ENCODE results near the gene LMOD3.

The LMOD3 gene

DNA sequence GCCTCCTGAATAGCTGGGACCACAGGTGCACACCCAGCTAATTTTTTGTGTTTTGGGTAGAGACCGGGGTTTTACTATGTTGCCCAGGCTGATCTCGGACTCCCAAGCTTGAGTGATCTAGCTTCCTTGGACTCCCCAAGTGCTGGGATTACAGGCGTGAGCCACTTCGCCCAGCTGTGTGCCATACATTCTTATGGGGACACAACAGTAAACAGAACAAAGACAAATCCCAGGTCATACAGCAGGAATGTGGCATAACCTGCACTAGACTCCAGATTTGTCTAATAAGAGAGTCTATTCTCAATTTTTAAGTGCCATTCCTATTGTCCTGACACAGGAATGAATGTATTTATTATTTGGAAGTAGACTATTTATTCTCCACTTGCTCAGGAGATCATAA is 20.0 kb downstream of the LMOD3 start:
- Histone ChIP-seq H3K9ac (no peak overlapping the region), H3K4me3 (ENCODE audit: low read depth, low read length) (no peak overlapping the region), H3K36me3 (ENCODE audit: control insufficient read depth, insufficient read depth, low read length) (no peaks in the 10 kb centered on the region), H3K9me3 (ENCODE audit: control insufficient read depth, low read length) (no peaks in the 10 kb centered on the region), H3K27ac (no peak overlapping the region), H3K79me2 (peaks cover 27% of the 10 kb centered on the region), H2AFZ (no peak overlapping the region), H3K4me2 (ENCODE audit: low read length) (no peak overlapping the region), H3K27me3 (ENCODE audit: control insufficient read depth, insufficient read depth, low read length) (no peaks in the 10 kb centered on the region), H3K4me1 (peaks cover 3% of the 10 kb centered on the region)
- TF ChIP-seq, protein P1, sequence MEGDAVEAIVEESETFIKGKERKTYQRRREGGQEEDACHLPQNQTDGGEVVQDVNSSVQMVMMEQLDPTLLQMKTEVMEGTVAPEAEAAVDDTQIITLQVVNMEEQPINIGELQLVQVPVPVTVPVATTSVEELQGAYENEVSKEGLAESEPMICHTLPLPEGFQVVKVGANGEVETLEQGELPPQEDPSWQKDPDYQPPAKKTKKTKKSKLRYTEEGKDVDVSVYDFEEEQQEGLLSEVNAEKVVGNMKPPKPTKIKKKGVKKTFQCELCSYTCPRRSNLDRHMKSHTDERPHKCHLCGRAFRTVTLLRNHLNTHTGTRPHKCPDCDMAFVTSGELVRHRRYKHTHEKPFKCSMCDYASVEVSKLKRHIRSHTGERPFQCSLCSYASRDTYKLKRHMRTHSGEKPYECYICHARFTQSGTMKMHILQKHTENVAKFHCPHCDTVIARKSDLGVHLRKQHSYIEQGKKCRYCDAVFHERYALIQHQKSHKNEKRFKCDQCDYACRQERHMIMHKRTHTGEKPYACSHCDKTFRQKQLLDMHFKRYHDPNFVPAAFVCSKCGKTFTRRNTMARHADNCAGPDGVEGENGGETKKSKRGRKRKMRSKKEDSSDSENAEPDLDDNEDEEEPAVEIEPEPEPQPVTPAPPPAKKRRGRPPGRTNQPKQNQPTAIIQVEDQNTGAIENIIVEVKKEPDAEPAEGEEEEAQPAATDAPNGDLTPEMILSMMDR (IDR thresholded peaks at IDR 0.05), result no peak

DNA sequence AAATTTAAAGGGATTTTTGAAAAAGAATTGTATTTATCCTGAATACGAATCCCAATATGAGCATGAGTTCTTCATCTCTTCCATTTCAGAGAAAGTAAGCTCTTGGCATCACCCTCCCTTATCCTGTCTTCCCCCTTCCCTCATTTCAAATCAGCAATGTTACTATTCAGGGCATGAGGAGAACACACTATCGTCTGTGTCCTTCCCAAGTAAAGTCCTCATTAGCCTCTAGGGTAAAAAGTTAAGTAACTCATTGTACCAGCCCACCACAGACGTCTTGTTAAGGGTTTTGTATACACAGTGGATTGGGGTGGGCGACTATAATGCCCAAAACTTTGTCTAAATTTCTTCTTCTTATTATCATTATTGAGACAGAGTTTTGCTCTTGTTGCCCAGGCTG is 22.8 kb downstream of the LMOD3 start:
- no peak overlapping the region for H2AFZ ChIP-seq
- no peak overlapping the region for H3K4me2 ChIP-seq (ENCODE audit: low read length)
- no peaks in the 10 kb centered on the region for H3K36me3 ChIP-seq (ENCODE audit: control insufficient read depth, insufficient read depth, low read length)
- no peaks in the 10 kb centered on the region for H3K27me3 ChIP-seq (ENCODE audit: control insufficient read depth, insufficient read depth, low read length)
- H3K79me2 ChIP-seq, result peaks cover 37% of the 10 kb centered on the region
- no peaks in the 10 kb centered on the region for H3K9me3 ChIP-seq (ENCODE audit: control insufficient read depth, low read length)
- no peak overlapping the region for H3K9ac ChIP-seq
- H3K4me1 ChIP-seq, result peaks cover 5% of the 10 kb centered on the region
- TF ChIP-seq, protein P1 (IDR thresholded peaks at IDR 0.05), result no peak
- no peak overlapping the region for H3K4me3 ChIP-seq (ENCODE audit: low read depth, low read length)
- H3K27ac ChIP-seq, result no peak overlapping the region

DNA sequence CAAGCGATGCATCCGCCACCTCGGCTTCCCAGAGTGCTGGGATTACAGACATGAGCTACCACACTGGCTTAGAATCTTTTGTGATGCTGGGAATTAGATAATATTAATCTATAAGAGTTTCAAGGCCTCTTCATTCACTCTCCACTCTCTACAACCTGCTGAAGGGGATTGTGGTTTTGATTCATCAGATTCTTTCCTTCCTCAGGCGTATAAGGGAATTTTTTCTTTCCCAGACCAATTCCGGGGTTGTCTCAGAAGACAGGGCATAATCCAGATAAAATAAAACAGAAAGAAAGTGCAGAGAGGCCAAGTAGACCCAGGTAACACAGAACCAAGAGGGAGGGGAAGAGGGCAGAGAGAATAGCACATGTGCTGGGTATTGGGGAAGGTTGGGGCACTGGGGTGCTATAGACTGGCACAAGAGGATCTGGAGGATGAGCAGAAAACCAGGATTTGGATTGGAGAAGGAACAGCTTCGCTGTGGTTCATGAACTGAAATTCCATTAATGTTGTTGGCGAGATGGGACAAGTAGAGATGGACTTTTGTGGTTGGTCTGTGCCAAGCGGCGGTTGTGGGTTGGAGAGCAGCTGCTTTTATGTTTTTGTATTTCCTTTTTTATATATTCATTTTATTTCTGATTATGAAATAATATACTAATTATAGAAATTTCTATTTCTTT is 24.8 kb downstream of the LMOD3 start:
- Histone ChIP-seq H2AFZ (no peak overlapping the region), H3K79me2 (peaks cover 47% of the 10 kb centered on the region), H3K4me2 (ENCODE audit: low read length) (no peak overlapping the region), H3K36me3 (ENCODE audit: control insufficient read depth, insufficient read depth, low read length) (no peaks in the 10 kb centered on the region), H3K27me3 (ENCODE audit: control insufficient read depth, insufficient read depth, low read length) (no peaks in the 10 kb centered on the region), H3K4me3 (ENCODE audit: low read depth, low read length) (no peak overlapping the region), H3K9me3 (ENCODE audit: control insufficient read depth, low read length) (no peaks in the 10 kb centered on the region), H3K9ac (no peak overlapping the region), H3K4me1 (peaks cover 15% of the 10 kb centered on the region), H3K27ac (no peak overlapping the region)
- TF ChIP-seq, protein P1 (IDR thresholded peaks at IDR 0.05), result no peak

DNA sequence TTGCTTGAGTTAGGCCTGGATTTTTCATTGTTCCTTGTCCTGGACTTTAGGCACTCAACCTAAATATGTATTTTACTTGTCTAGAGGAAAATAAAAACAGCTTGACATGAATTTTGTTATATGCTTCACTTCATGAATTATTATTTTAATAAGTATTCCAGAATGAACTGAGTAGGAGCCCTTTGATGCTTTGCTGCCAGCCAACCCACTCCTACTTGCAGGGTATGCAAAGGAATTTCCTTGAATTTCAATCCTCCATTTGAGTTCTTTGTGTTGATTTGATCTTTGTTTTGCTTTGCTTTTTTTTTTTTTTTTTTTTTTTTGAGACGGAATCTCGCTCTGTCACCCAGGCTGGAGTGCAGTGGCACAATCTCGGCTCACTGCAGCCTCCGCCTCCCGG is 26.1 kb downstream of the LMOD3 start:
- H3K36me3 ChIP-seq (ENCODE audit: control insufficient read depth, insufficient read depth, low read length), result no peaks in the 10 kb centered on the region
- peaks cover 47% of the 10 kb centered on the region for H3K79me2 ChIP-seq
- peak overlapping the region; percentile 8 for H3K27ac ChIP-seq
- H3K27me3 ChIP-seq (ENCODE audit: control insufficient read depth, insufficient read depth, low read length), result no peaks in the 10 kb centered on the region
- H3K9me3 ChIP-seq (ENCODE audit: control insufficient read depth, low read length), result no peaks in the 10 kb centered on the region
- H2AFZ ChIP-seq, result no peak overlapping the region
- no peak overlapping the region for H3K9ac ChIP-seq
- peak overlapping the region; percentile 38 for H3K4me3 ChIP-seq (ENCODE audit: low read depth, low read length)
- TF ChIP-seq, protein P1 (IDR thresholded peaks at IDR 0.05), result no peak
- peak overlapping the region; percentile 20 for H3K4me2 ChIP-seq (ENCODE audit: low read length)
- H3K4me1 ChIP-seq, result peaks cover 26% of the 10 kb centered on the region

DNA sequence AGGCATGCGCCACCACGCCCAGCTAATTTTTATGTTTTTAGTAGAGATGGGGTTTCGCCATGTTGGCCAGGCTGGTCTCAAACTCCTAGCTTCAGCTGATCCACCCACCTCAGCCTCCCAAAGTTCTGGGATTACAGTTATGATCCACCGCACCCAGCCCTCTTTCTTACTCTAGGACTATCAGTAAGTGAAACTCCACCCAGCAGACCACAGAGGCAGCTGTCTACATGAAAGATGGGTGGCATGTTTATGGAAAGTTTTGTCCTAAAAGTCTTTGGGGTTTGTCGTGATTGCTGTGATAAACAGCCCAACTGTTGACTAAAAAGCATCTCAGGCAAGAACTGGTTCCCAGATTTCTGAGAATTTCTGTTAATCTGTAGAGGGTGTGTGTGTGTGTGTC is 26.8 kb downstream of the LMOD3 start:
- H3K4me3 ChIP-seq (ENCODE audit: low read depth, low read length), result peak overlapping the region; percentile 38
- no peak overlapping the region for H2AFZ ChIP-seq
- H3K4me1 ChIP-seq, result peaks cover 28% of the 10 kb centered on the region
- peak overlapping the region; percentile 20 for H3K4me2 ChIP-seq (ENCODE audit: low read length)
- no peaks in the 10 kb centered on the region for H3K9me3 ChIP-seq (ENCODE audit: control insufficient read depth, low read length)
- TF ChIP-seq, protein P1 (IDR thresholded peaks at IDR 0.05), result no peak
- no peaks in the 10 kb centered on the region for H3K36me3 ChIP-seq (ENCODE audit: control insufficient read depth, insufficient read depth, low read length)
- peak overlapping the region; percentile 8 for H3K27ac ChIP-seq
- no peak overlapping the region for H3K9ac ChIP-seq
- H3K27me3 ChIP-seq (ENCODE audit: control insufficient read depth, insufficient read depth, low read length), result no peaks in the 10 kb centered on the region
- H3K79me2 ChIP-seq, result peaks cover 46% of the 10 kb centered on the region
